ENCODE data around the gene NDST1.

Gene NDST1

DNA sequence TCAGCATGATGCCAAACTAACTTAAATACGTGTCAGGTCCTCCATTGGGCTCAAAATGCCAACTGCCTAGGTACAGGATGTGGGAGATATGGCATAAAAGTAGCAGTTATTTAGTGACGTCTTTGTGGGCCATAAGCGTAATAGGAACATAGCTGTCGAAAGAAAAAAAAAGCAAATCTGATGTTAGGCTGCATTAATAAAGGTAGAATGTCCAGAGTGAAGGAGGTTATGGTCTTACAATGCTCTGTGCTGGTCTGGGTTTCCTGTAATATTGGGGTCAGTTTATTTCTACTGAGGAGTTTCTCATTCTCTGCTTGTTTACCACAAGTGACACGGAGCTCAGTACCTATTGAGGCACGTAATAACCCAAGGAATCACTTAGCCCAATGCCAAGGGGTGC is 99.2 kb downstream of the NDST1 start:
- Histone ChIP-seq H3K9me3 (ENCODE audit: insufficient read depth, low read length, severe bottlenecking) (no peaks in the 10 kb centered on the region), H3K27me3 (ENCODE audit: insufficient read depth, low read length, poor library complexity) (peaks cover 15% of the 10 kb centered on the region), H3K79me2 (ENCODE audit: insufficient read depth, low read length) (no peaks in the 10 kb centered on the region), H3K4me2 (ENCODE audit: insufficient read depth, low read length) (no peak overlapping the region), H3K4me3 (ENCODE audit: low read depth in 1 of 2, low read length in 2 of 2) (no peak overlapping the region), H3K27ac (ENCODE audit: low read length) (no peak overlapping the region), H4K20me1 (ENCODE audit: insufficient read depth, low read length) (no peaks in the 10 kb centered on the region), H3K4me1 (ENCODE audit: insufficient read depth, low read length) (no peaks in the 10 kb centered on the region), H2AFZ (ENCODE audit: low read depth, low read length) (no peak overlapping the region), H3K9ac (ENCODE audit: low read depth, low read length) (no peak overlapping the region), H3K36me3 (ENCODE audit: insufficient read depth, low read length) (no peaks in the 10 kb centered on the region)
- no peak for TF ChIP-seq EZH2 (IDR thresholded peaks at IDR 0.05; ENCODE audit: borderline replicate concordance, low read depth, low read length, severe bottlenecking)
- ATAC-seq (ENCODE audit: insufficient read depth, low read depth) (no peak), DNase-seq (no peak)
